Activated CD4-positive, CD25-positive, alpha-beta regulatory T cell treated with anti-CD3 and anti-CD28 coated beads, Interleukin-2, amount 50 U/mL, for 24 hours (primary cell): ENCODE measurements around the gene CBX4.

ENCODE experiments used
- ATAC-seq, 2 donors: fragments of 150-1000 bp; cut with Tn5 transposase; one replicate each; pipeline ENCODE4 v1.10.0; 2021; ENCODE audit warnings: mild to moderate bottlenecking in 1 of 2, moderate library complexity in 1 of 2

CBX4 gene

GRCh38 chr17:79841369-79842135 is 2.3 kb upstream of the CBX4 start:
- ATAC-seq = no peak

- no peak for ATAC-seq
Measured at GRCh38 chr17:79840989-79841286, 1.7 kb upstream of the CBX4 start.

- no peak for ATAC-seq
Measured at GRCh38 chr17:79840269-79840988, 1.2 kb upstream of the CBX4 start.

- peak; percentile 23 to 24 for ATAC-seq
Measured at GRCh38 chr17:79838522-79839274, 542 bp downstream of the CBX4 start.

GRCh38 chr17:79837888-79838521 is 1.2 kb downstream of the CBX4 start:
- no peak for ATAC-seq

- ATAC-seq = no peak
Measured at GRCh38 chr17:79836972-79837887, 2.0 kb downstream of the CBX4 start.

- no peak for ATAC-seq
Measured at GRCh38 chr17:79836510-79836971, 2.7 kb downstream of the CBX4 start.

GRCh38 chr17:79835953-79836509 is 3.2 kb downstream of the CBX4 start:
- ATAC-seq = no peak

- no peak for ATAC-seq
Measured at GRCh38 chr17:79835470-79835899, 3.8 kb downstream of the CBX4 start.

- ATAC-seq = no peak
Measured at GRCh38 chr17:79834565-79835469, 4.4 kb downstream of the CBX4 start.

GRCh38 chr17:79833744-79834564 is 5.3 kb downstream of the CBX4 start:
- no peak for ATAC-seq

GRCh38 chr17:79833110-79833450 is 6.2 kb downstream of the CBX4 start:
- ATAC-seq = no peak

GRCh38 chr17:79832218-79833109 is 6.8 kb downstream of the CBX4 start:
- ATAC-seq = no peak

- no peak for ATAC-seq
Measured at GRCh38 chr17:79831265-79832217, 7.7 kb downstream of the CBX4 start.

- no peak for ATAC-seq
Measured at GRCh38 chr17:79830763-79831264, 8.4 kb downstream of the CBX4 start.

- ATAC-seq = no peak
Measured at GRCh38 chr17:79830303-79830702, 8.9 kb downstream of the CBX4 start.

GRCh38 chr17:79829457-79829856 is 9.8 kb downstream of the CBX4 start:
- ATAC-seq = no peak
